HG03354 (cell line): ENCODE data around the gene GCSAM.
A peak's percentile ranks its signal among the peaks of the same experiment; 100 is the strongest.
"Not testable (repeated sequence)": the region's sequence is repeated elsewhere in the genome, so short reads cannot be mapped to it uniquely, and the experiment has no call there.

Experiments used
- ATAC-seq: cut with Tn5 transposase; IDR thresholded peaks from one replicate; pipeline ENCODE4 v1.9.1; 2021; ENCODE audit warnings: mild to moderate bottlenecking; ENCODE audit not compliant: unreplicated experiment, poor library complexity, severe bottlenecking

GCSAM gene

DNA sequence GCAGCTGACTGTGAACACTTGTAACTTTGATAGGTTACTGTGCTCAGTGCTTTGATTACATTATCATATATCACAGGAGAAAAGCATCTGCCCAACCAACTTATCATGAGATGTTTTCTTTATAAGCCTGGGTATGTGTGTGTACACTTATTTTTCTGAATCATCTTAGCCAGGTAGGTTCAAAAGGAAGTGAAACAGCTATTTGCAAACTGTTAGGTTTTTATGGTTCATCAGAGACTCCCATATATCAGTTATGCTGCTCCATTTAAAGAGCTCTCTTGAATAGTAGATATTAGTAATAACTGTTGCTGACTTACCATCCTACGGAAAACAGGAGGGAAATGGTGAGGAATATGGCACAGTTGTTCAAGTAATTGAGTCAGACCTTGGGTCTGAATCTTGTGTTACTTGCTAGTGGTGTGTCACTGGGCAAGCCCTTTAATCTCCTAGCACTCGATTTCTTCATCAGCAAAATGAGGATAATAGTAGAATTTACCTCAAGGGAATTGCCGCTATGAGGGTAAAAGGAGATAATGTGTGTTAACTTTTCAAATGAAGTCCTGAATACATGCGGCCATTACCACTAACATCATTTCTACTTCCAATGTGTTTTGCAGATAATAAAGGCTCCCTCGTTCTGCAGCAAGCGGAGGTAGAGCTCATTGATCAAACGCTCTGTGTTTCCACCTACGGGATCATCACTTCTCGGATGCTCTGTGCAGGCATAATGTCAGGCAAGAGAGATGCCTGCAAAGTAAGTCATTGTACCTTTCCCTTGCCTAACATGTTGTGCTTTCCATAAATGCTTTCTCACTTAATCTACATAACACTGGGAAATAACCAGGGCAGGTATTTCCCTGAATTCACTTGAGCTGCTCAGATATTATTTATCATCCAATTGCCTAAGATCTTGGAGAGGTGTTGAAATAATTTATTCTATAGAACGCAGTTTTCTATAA lies 54.6 kb downstream of the GCSAM start:
- no peak for ATAC-seq

DNA sequence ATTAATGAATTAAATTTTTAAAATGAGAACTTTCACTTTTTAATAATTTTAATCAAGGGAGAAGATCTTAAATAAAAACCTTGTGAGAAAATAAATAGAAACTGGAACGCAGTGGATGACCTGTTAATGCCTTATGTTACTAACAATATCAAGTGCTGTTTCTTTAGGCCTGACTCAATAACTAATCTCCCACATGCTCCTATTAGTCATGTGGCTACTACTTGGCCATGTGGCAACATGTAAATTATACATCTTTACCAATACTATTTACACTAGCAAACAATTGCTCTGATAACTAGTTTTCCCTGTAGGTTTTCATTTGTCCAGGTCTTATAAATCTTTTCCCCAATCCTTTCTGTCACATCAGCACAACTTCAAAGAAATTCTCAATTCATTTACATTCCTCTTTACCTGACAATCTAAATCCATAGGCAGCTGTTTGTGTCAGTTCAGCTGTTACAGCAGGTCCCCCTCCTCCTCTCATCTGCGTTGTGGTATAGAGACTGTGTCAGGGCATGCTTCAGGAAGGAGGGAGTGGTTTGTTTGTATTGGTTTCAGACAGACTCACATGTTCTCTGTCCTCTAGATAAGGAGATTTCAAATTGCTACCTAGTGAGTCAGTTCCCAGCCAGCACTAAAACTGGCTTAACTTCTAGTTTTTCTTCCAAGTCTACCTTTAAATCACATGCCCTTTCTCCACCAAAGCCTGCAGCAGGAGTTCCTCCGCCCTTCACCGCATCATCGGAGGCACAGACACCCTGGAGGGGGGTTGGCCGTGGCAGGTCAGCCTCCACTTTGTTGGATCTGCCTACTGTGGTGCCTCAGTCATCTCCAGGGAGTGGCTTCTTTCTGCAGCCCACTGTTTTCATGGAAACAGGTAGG lies 58.2 kb downstream of the GCSAM start:
- ATAC-seq: peak; percentile 88

DNA sequence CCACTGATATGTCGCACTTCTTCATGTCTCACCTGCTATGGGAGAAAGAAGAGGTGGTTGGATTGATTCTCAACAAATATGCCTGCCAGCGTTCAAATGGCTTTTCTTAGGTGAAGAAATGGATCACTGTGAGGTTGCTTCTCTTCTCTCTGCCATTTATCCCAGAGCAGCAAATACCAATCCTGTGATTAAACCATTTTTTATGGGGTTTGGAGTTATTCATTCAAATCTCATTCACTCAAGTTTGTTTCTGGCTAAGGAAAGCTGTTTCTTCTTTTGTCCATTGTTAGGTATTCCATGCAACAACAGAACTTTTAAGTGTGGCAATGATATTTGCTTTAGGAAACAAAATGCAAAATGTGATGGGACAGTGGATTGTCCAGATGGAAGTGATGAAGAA lies 59.0 kb downstream of the GCSAM start:
- ATAC-seq: no peak

DNA sequence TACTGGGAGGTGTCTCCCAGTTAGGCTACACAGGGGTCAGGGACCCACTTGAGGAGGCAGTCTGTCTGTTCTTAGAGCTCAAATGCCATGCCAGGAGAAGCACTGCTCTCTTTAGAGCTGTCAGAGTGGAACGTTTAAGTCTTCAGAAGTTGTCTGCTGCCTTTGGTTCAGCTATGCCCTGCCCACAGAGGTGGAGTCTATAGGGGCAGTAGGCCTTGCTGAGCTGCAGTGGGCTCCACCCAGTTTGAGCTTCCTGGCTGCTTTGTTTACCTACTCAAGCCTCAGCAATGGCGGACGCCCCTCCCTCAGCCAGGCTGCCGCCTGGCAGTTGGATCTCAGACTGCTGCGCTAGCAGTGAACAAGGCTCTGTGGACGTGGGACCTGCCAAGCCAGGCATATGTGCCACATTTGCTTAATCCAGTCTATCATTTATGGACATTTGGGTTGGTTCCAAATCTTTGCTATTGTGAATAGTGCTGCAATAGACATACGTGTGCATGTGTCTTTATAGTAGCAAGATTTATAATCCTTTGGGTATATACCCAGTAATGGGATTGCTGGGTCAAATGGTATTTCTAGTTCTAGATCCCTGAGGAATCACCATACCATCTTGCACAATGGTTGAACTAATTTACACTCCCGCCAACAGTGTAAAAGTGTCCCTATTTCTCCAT lies 60.5 kb downstream of the GCSAM start:
- ATAC-seq: not testable (repeated sequence)
